ENCODE data around the gene HSF5.

- TF ChIP-seq GPBP1L1 (CRISPR knock-in tag; IDR thresholded peaks at IDR 0.05) (no peak), TCF7 (IDR thresholded peaks at IDR 0.05; ENCODE audit: low read depth) (no peak), ZNF256 (CRISPR knock-in tag; conservative IDR thresholded peaks at IDR 0.05) (no peak)
These were observed 28.6 kb upstream of the HSF5 start for GRCh38 chr17:58516644-58517377.

Measured in HepG2 (cell line).